SJCRH30 (cell line): ENCODE data around the gene SGSH. TPM values are rescaled to one million over a fixed set of nuclear protein-coding genes. Genes with fewer than 3 reads are reported as not detected.

Experiments
- DNase-seq, 2 experiments: peaks; one replicate each; pipeline ENCODE4 v3.0.0-alpha.2; 2015 to 2020
- H3K27ac ChIP-seq: fragments of 250-450 bp; sonication (Bioruptor Pico); 2 replicates; pipeline ENCODE4 v1.5.1; 2020; ENCODE audit warnings: mild to moderate bottlenecking, moderate library complexity
- H3K27me3 ChIP-seq: fragments of 250-450 bp; sonication (Bioruptor Pico); 2 replicates; pipeline ENCODE4 v1.5.1; 2020; ENCODE audit warnings: mild to moderate bottlenecking, moderate library complexity
- H3K36me3 ChIP-seq: fragments of 250-450 bp; sonication (Bioruptor Pico); 2 replicates; pipeline ENCODE4 v1.5.1; 2020; ENCODE audit warnings: mild to moderate bottlenecking, moderate library complexity
- H3K4me1 ChIP-seq: fragments of 250-450 bp; sonication (Bioruptor Pico); 2 replicates; pipeline ENCODE4 v1.5.1; 2020; ENCODE audit warnings: mild to moderate bottlenecking, moderate library complexity
- H3K4me3 ChIP-seq: fragments of 250-450 bp; sonication (Bioruptor Pico); 2 replicates; pipeline ENCODE4 v1.5.1; 2020; ENCODE audit warnings: mild to moderate bottlenecking, moderate library complexity
- H3K9me3 ChIP-seq: fragments of 250-450 bp; sonication (Bioruptor Pico); replicated peaks from 2 replicates; pipeline ENCODE4 v1.5.1; 2020; ENCODE audit warnings: mild to moderate bottlenecking, moderate library complexity
- total RNA-seq: library from RNA; depleted of rRNA; stranded (reverse); fragments of >200 nt; shearing (Covaris generic); gene quantifications from 2 replicates; pipeline ENCODE4 v1.2.3, GENCODE V29; 2014; rRNA removed

The SGSH gene
- 18.3 and 19.3 TPM in 2 replicates for total RNA-seq

- DNase-seq, result peak; percentile 94 to 95
- Histone ChIP-seq H3K4me3 (peak within 1 kb of the TSS; percentile 92), H3K27me3 (no peaks in the 10 kb centered on the region), H3K27ac (peak within 1 kb of the TSS; percentile 55), H3K4me1 (0 out of 2 replicates have a peak, but pooled peaks cover 2% of the 10 kb centered on the region), H3K36me3 (0 out of 2 replicates have a peak, but pooled peaks cover 2% of the 10 kb centered on the region), H3K9me3 (no peaks in the 10 kb centered on the region)
These were observed at the start of gene SGSH, which contains the start of gene SLC26A11 for GRCh38 chr17:80220054-80220735. Gene SGSH, minus strand, starts transcription at chr17:80220333. Its CDS starts 20 bp downstream, at chr17:80220313. Gene SLC26A11, plus strand, starts transcription at chr17:80220427. Its CDS starts 1,134 bp downstream, at chr17:80221561.

- no peaks in the 10 kb centered on the region for H3K4me1 ChIP-seq
- H3K4me3 ChIP-seq, result no peak overlapping the region
- H3K27ac ChIP-seq, result no peak overlapping the region
- no peaks in the 10 kb centered on the region for H3K9me3 ChIP-seq
- H3K36me3 ChIP-seq, result no peaks in the 10 kb centered on the region
- DNase-seq, result no peak
- no peaks in the 10 kb centered on the region for H3K27me3 ChIP-seq
These were observed 49.3 kb upstream of the SGSH start for GRCh38 chr17:80269405-80269807.

- no peak for DNase-seq
- no peaks in the 10 kb centered on the region for H3K27me3 ChIP-seq
- no peaks in the 10 kb centered on the region for H3K36me3 ChIP-seq
- H3K4me1 ChIP-seq, result no peaks in the 10 kb centered on the region
- H3K4me3 ChIP-seq, result no peak overlapping the region
- H3K27ac ChIP-seq, result no peak overlapping the region
- no peaks in the 10 kb centered on the region for H3K9me3 ChIP-seq
These were observed 48.3 kb upstream of the SGSH start for GRCh38 chr17:80268427-80268826.

- no peak overlapping the region for H3K4me3 ChIP-seq
- H3K27ac ChIP-seq, result no peak overlapping the region
- H3K9me3 ChIP-seq, result no peaks in the 10 kb centered on the region
- H3K36me3 ChIP-seq, result no peaks in the 10 kb centered on the region
- no peaks in the 10 kb centered on the region for H3K27me3 ChIP-seq
- no peak for DNase-seq
- H3K4me1 ChIP-seq, result peaks cover 6% of the 10 kb centered on the region; the same call in 1 of the 2 replicates
These were observed 47.3 kb upstream of the SGSH start for GRCh38 chr17:80267391-80267790.

GRCh38 chr17:80265205-80266068, 45.3 kb upstream of the SGSH start:
- Histone ChIP-seq H3K27ac (no peak overlapping the region), H3K27me3 (no peaks in the 10 kb centered on the region), H3K36me3 (no peaks in the 10 kb centered on the region), H3K9me3 (no peaks in the 10 kb centered on the region), H3K4me1 (peaks cover 8% of the 10 kb centered on the region; the same call in 1 of the 2 replicates), H3K4me3 (no peak overlapping the region)
- DNase-seq, result no peak

GRCh38 chr17:80264205-80265075, 44.3 kb upstream of the SGSH start:
- no peak overlapping the region for H3K4me3 ChIP-seq
- H3K27me3 ChIP-seq, result no peaks in the 10 kb centered on the region
- peaks cover 8% of the 10 kb centered on the region; the same call in 1 of the 2 replicates for H3K4me1 ChIP-seq
- no peak for DNase-seq
- H3K9me3 ChIP-seq, result no peaks in the 10 kb centered on the region
- H3K27ac ChIP-seq, result no peak overlapping the region
- no peaks in the 10 kb centered on the region for H3K36me3 ChIP-seq

GRCh38 chr17:80263253-80264204, 43.4 kb upstream of the SGSH start:
- H3K4me3 ChIP-seq, result no peak overlapping the region
- H3K27ac ChIP-seq, result no peak overlapping the region

GRCh38 chr17:80262775-80263244, 42.7 kb upstream of the SGSH start:
- H3K4me3 ChIP-seq, result no peak overlapping the region
- no peaks in the 10 kb centered on the region for H3K36me3 ChIP-seq
- no peaks in the 10 kb centered on the region for H3K9me3 ChIP-seq
- no peaks in the 10 kb centered on the region for H3K27me3 ChIP-seq
- peaks cover 8% of the 10 kb centered on the region; the same call in 1 of the 2 replicates for H3K4me1 ChIP-seq
- H3K27ac ChIP-seq, result no peak overlapping the region
- peak in 1 of 2 experiments; percentile 45 for DNase-seq

More at GRCh38 chr17:80263253-80264204, 43.4 kb upstream of the SGSH start:
- peak; percentile 91 to 94 for DNase-seq
- no peaks in the 10 kb centered on the region for H3K36me3 ChIP-seq
- peaks cover 8% of the 10 kb centered on the region; the same call in 1 of the 2 replicates for H3K4me1 ChIP-seq
- H3K27me3 ChIP-seq, result no peaks in the 10 kb centered on the region
- H3K9me3 ChIP-seq, result no peaks in the 10 kb centered on the region

- Histone ChIP-seq H3K36me3 (no peaks in the 10 kb centered on the region), H3K4me1 (peaks cover 8% of the 10 kb centered on the region; the same call in 1 of the 2 replicates), H3K4me3 (no peak overlapping the region), H3K27ac (no peak overlapping the region), H3K9me3 (no peaks in the 10 kb centered on the region), H3K27me3 (no peaks in the 10 kb centered on the region)
- DNase-seq, result no peak
These were observed 42.2 kb upstream of the SGSH start for GRCh38 chr17:80262291-80262690.

GRCh38 chr17:80261895-80262279, 41.8 kb upstream of the SGSH start:
- peak overlapping the region; percentile 63; the same call in 1 of the 2 replicates for H3K27ac ChIP-seq
- DNase-seq, result no peak
- H3K9me3 ChIP-seq, result no peaks in the 10 kb centered on the region
- H3K4me1 ChIP-seq, result peaks cover 8% of the 10 kb centered on the region; the same call in 1 of the 2 replicates
- no peaks in the 10 kb centered on the region for H3K36me3 ChIP-seq
- H3K27me3 ChIP-seq, result no peaks in the 10 kb centered on the region
- H3K4me3 ChIP-seq, result peak overlapping the region; percentile 92

- Histone ChIP-seq H3K27me3 (no peaks in the 10 kb centered on the region), H3K9me3 (no peaks in the 10 kb centered on the region)
- peak; percentile 86 to 93 for DNase-seq
These were observed 41.2 kb upstream of the SGSH start for GRCh38 chr17:80261159-80261894.

GRCh38 chr17:80260791-80261158, 40.6 kb upstream of the SGSH start, which contains the start of gene RNF213:
Gene RNF213, plus strand, starts transcription at chr17:80260852. Its CDS starts 2,830 bp downstream, at chr17:80263682.
- Histone ChIP-seq H3K27ac (peak within 1 kb of the TSS; percentile 63), H3K9me3 (no peaks in the 10 kb centered on the region), H3K27me3 (no peaks in the 10 kb centered on the region), H3K4me3 (peak within 1 kb of the TSS; percentile 92), H3K36me3 (no peaks in the 10 kb centered on the region), H3K4me1 (peaks cover 8% of the 10 kb centered on the region; the same call in 1 of the 2 replicates)
- peak; percentile 77 to 81 for DNase-seq

More at GRCh38 chr17:80261159-80261894, 41.2 kb upstream of the SGSH start:
- H3K4me1 ChIP-seq, result peaks cover 8% of the 10 kb centered on the region; the same call in 1 of the 2 replicates
- peak overlapping the region; percentile 63 for H3K27ac ChIP-seq
- no peaks in the 10 kb centered on the region for H3K36me3 ChIP-seq
- peak overlapping the region; percentile 92 for H3K4me3 ChIP-seq
